Astrocyte of the cerebellum (primary cell): Measurements from ENCODE around the gene RFTN1.

Experiments
- DNase-seq: peaks from one replicate; pipeline ENCODE4 v3.0.0-alpha.2; 2011; ENCODE audit warnings: low read depth
- H3K4me3 ChIP-seq: 2 replicates; pipeline ENCODE4 v1.5.1; 2011; ENCODE audit warnings: mild to moderate bottlenecking, low read depth, low read length, moderate library complexity
- in situ Hi-C: cut with HindIII; loops from 2 replicates; pipeline ENCODE4 v1.10.0; 2017; ENCODE audit warnings: low sequenced_read_pairs
- TF ChIP-seq, protein P1 (sequence below): IDR thresholded peaks from 2 replicates; pipeline ENCODE4 v1.5.1; 2012; ENCODE audit warnings: low read length, low read depth, moderate library complexity, mild to moderate bottlenecking; ENCODE audit errors: missing control alignments

The RFTN1 gene

DNA sequence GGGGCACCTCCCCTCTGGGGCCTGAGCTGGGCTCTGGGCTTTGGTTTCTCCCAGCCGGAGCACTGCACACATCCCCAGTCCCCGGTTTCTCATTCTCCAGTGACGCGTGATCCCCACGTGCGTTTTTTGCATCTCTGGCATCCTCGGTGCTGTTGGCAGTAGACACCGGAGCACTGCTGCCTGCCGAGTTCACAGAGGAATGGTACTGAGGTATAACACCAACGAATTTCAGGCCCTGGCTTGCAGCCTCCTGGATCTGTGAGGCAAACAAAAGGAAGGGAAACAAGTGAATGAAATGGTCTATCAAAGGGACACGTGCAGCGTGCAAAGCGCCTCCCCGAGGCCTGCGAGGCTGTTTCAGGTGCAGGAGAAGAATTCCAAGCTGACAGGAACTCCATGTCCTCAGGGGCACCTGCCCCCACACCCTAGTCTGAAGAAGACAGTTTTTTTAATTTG is 135.6 kb downstream of the RFTN1 start:
- in situ Hi-C loops = no loop called here
- TF ChIP-seq, protein P1, sequence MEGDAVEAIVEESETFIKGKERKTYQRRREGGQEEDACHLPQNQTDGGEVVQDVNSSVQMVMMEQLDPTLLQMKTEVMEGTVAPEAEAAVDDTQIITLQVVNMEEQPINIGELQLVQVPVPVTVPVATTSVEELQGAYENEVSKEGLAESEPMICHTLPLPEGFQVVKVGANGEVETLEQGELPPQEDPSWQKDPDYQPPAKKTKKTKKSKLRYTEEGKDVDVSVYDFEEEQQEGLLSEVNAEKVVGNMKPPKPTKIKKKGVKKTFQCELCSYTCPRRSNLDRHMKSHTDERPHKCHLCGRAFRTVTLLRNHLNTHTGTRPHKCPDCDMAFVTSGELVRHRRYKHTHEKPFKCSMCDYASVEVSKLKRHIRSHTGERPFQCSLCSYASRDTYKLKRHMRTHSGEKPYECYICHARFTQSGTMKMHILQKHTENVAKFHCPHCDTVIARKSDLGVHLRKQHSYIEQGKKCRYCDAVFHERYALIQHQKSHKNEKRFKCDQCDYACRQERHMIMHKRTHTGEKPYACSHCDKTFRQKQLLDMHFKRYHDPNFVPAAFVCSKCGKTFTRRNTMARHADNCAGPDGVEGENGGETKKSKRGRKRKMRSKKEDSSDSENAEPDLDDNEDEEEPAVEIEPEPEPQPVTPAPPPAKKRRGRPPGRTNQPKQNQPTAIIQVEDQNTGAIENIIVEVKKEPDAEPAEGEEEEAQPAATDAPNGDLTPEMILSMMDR = no peak
- H3K4me3 ChIP-seq = no peak overlapping the region
- DNase-seq = no peak

DNA sequence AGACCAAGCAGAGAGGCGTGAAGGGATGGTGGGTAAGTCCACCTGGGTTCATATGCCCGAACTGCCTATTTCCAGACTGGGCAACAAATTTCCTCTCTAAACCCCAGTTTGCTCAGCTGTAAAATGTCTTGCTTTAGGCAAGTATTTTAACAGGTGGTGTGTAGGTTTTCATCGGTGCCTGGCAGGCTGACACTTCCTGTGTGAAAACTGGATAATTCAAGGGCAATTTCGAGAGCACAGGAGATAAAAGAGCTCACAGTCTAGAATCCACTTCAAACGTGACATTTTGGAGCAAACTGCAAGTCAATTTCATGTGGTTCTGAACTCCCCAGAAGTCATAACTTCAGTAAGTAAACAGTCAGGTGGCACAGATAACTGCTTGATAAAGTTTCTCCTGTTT is 136.3 kb downstream of the RFTN1 start:
- in situ Hi-C loops = no loop called here
- no peak for DNase-seq
- no peak overlapping the region for H3K4me3 ChIP-seq
- TF ChIP-seq, protein P1 = no peak

DNA sequence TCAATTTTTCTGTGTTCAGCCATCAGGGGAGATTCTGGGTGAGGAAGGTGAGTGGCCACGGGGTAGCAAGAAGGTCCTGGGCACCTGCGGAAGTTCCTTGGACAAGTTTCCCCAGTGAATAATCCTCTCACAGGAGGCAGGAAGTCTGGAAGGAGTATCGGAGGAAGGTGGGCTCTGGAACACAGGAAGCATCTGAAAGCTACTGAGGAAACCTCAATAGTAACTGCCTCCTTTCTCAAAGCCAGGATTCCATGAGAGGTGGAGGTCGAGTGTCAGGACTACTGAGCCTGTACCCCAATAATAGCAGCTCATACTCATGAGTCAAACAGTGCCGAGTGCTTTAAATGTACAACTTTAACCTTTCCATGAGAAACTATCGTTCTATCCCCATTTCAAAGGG is 137.6 kb downstream of the RFTN1 start:
- no peak overlapping the region for H3K4me3 ChIP-seq
- DNase-seq = no peak
- TF ChIP-seq, protein P1 = no peak
- in situ Hi-C loops = no loop called here

DNA sequence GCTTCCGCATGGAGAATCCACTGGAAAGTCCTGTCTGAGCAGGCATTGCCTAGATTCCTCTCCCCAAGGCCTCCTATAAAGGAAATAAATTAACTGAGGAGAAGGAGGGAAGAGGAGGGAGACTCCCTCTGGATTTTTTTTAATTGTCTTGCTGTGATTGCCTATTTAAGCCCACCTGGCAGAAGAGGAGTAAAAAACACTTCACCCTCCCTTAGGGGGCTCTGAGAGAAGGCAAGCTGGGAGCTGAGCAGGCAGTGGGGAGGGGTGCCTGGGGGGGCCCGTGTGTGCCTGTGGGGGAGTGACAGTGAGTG is 138.6 kb downstream of the RFTN1 start:
- in situ Hi-C loops = no loop called here
- TF ChIP-seq, protein P1 = no peak
- no peak for DNase-seq
- H3K4me3 ChIP-seq = no peak overlapping the region

DNA sequence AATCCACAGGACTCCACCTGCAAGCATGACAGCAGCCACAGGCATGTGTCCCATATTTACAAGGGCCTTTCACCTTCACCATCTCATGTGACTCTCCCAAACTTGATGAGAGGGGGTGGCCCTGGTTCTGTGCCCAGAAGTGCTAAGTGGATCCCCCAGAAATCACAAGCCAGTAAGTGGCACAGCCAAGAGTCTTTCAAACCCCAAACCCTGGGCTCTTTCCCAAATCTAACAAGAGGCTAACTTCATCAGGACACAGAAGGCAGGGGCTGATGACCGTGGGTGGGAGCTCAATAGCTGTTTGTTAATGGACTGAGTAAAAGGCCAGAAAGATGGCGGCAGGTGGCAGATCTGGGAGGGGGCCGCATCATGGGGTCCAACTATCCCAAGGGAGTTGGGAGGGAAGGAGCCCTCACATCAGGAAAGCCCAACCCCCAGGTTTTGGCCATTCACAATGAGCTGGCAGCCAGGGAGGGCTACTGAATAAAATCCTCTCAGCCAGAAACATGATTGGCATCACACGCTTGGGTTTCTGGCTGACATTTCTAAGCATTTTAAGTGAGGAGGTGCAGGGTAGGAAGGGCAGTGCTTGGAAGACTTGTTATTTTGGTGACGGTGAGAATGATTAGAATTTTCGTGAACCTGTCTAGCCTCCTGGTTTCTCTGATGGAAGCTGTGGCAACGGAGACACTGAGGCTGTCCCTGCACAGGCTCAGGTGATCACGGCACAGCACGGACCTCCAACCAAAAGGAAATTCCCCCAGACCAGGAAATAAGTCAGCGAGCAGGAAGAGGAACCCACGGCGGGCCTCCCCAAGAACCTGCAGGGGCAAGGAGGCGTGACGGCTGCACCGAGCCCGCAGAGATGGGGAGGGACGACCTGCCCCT is 139.2 kb downstream of the RFTN1 start:
- TF ChIP-seq, protein P1 = no peak
- in situ Hi-C loops = no loop called here
- no peak overlapping the region for H3K4me3 ChIP-seq
- no peak for DNase-seq

DNA sequence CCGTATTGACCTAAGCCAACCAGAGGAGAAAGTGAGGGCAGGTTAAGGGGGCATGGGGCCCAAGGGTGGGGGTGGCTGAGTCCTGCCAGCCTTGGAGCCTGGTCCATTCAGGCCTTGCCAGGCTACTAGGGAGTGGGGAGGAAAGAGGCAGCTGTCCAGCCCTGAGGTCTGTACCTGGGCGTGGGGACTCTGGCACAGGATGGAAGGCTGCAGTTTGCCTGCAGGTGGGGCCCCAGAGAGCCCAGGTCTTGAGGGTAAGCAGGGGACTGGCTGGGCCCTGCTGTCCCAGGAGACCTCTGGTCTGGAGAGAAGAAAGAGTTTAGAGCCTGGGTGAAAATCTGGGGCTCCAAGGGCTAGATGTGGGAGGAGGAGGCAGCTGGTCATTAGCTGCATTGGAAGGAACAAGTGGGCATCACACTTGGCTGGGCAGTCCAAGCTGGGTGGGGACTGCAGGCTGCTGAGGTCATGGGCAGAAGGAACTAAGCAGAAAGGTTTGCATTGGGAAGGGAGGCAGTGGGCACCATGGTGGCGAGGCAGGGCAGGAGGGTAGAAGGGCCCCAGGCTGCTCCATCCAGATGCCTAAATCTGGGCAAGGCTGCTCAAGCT is 140.1 kb downstream of the RFTN1 start:
- no peak overlapping the region for H3K4me3 ChIP-seq
- DNase-seq = no peak
- TF ChIP-seq, protein P1 = no peak
- in situ Hi-C loops = no loop called here
